GM12892 (cell line): ENCODE measurements around the gene CD99L2.

ENCODE experiments used
- DNase-seq: peaks from one replicate; pipeline ENCODE4 v3.0.0; 2011; ENCODE audit not compliant: insufficient read length
- FAIRE-seq: peaks from 2 replicates; lab custom pipeline; 2011; peaks lifted over from hg19 to GRCh38; lab: Jason Lieb, UNC
- POLR2A ChIP-seq: IDR thresholded peaks from 2 replicates; pipeline ENCODE4 v1.6.1; 2011; ENCODE audit warnings: low read depth, low read length, control low read depth
- POLR2AphosphoS5 ChIP-seq: IDR thresholded peaks from 2 replicates; pipeline ENCODE4 v1.6.1; 2011; ENCODE audit warnings: low read depth, low read length, control low read depth
- TAF1 ChIP-seq: IDR thresholded peaks from 2 replicates; pipeline ENCODE4 v1.6.1; 2011; ENCODE audit warnings: low read depth, mild to moderate bottlenecking, control low read depth, low read length, borderline replicate concordance

CD99L2 gene

GRCh38 chrX:150821971-150822370 lies 76.5 kb downstream of the CD99L2 start:
- no peak for DNase-seq
- TF ChIP-seq TAF1 (no peak), POLR2A (no peak)
- no peak for FAIRE-seq

GRCh38 chrX:150813922-150814321 lies 84.5 kb downstream of the CD99L2 start:
- TF ChIP-seq POLR2A (no peak), POLR2AphosphoS5 (no peak), TAF1 (no peak)
- FAIRE-seq, result peak; percentile 27
- DNase-seq, result no peak

- DNase-seq (no peak), FAIRE-seq (no peak)
- no peak for TF ChIP-seq POLR2A
- TF ChIP-seq POLR2AphosphoS5, result no peak
- TF ChIP-seq TAF1, result no peak
Observed at GRCh38 chrX:150806827-150807226, 91.6 kb downstream of the CD99L2 start.

GRCh38 chrX:150805736-150806135 lies 92.7 kb downstream of the CD99L2 start:
- no peak for DNase-seq
- FAIRE-seq, result no peak
- TF ChIP-seq POLR2A (no peak), POLR2AphosphoS5 (no peak), TAF1 (no peak)

GRCh38 chrX:150792949-150793527 lies 105.4 kb downstream of the CD99L2 start:
- no peak for TF ChIP-seq POLR2AphosphoS5
- no peak for TF ChIP-seq TAF1
- no peak for TF ChIP-seq POLR2A
- FAIRE-seq, result no peak
- no peak for DNase-seq

GRCh38 chrX:150790021-150790420 lies 108.4 kb downstream of the CD99L2 start:
- TF ChIP-seq TAF1 (no peak), POLR2A (no peak), POLR2AphosphoS5 (no peak)
- peak; percentile 21 for FAIRE-seq
- no peak for DNase-seq

- DNase-seq (no peak), FAIRE-seq (no peak)
- no peak for TF ChIP-seq TAF1
- no peak for TF ChIP-seq POLR2AphosphoS5
- no peak for TF ChIP-seq POLR2A
Observed at GRCh38 chrX:150781677-150782076, 116.8 kb downstream of the CD99L2 start.

GRCh38 chrX:150779385-150779784 lies 119.1 kb downstream of the CD99L2 start:
- FAIRE-seq (no peak), DNase-seq (no peak)
- TF ChIP-seq POLR2AphosphoS5, result no peak
- no peak for TF ChIP-seq POLR2A
- no peak for TF ChIP-seq TAF1

GRCh38 chrX:150777328-150777992 lies 121.0 kb downstream of the CD99L2 start:
- no peak for DNase-seq
- no peak for TF ChIP-seq TAF1
- no peak for FAIRE-seq

GRCh38 chrX:150775569-150776350 lies 122.7 kb downstream of the CD99L2 start:
- FAIRE-seq (no peak), DNase-seq (no peak)
- TF ChIP-seq TAF1 (no peak), POLR2A (no peak), POLR2AphosphoS5 (no peak)

- FAIRE-seq, result no peak
- no peak for DNase-seq
- TF ChIP-seq POLR2AphosphoS5 (no peak), POLR2A (no peak), TAF1 (no peak)
Observed at GRCh38 chrX:150774798-150775568, 123.5 kb downstream of the CD99L2 start.
